Upper lobe of left lung (tissue), 6 donors: Measurements from ENCODE around the gene PRCD. TPM values are rescaled to one million over a fixed set of nuclear protein-coding genes. Genes with fewer than 3 reads are reported as not detected.
"Not testable (repeated sequence)": the region's sequence is repeated elsewhere in the genome, so short reads cannot be mapped to it uniquely, and the experiment has no call there.

Source experiments
- ATAC-seq, 2 donors: fragments of 200-7000 bp; cut with Tn5 transposase; one replicate each; pipeline ENCODE4 v1.9.1; 2022; ENCODE audit warnings: mild to moderate bottlenecking in 2 of 2, moderate library complexity in 2 of 2; ENCODE audit not compliant: low FRiP score in 2 of 2
- DNase-seq, 2 donors: peaks; one replicate each; pipeline ENCODE4 v3.0.0-alpha.2; 2019 to 2020
- H3K27ac ChIP-seq, 4 donors: fragments of 200-600 bp; sonication (generic); one replicate each; pipeline ENCODE4 v1.5.1; 2016 to 2019
- H3K27me3 ChIP-seq, 4 donors: fragments of 200-600 bp; sonication (generic); one replicate each; pipeline ENCODE4 v1.5.1; 2017 to 2019
- H3K36me3 ChIP-seq, 4 donors: fragments of 200-600 bp; sonication (generic); one replicate each; pipeline ENCODE4 v1.5.1; 2016 to 2019
- H3K4me1 ChIP-seq, 4 donors: fragments of 200-600 bp; sonication (generic); one replicate each; pipeline ENCODE4 v1.5.1; 2018 to 2019
- H3K4me3 ChIP-seq, 4 donors: fragments of 200-600 bp; sonication (generic); one replicate each; pipeline ENCODE4 v1.5.1; 2017 to 2019; ENCODE audit warnings: mild to moderate bottlenecking in 2 of 4, moderate library complexity in 1 of 4
- H3K9me3 ChIP-seq, 4 donors: fragments of 200-600 bp; sonication (generic); one replicate each; pipeline ENCODE4 v1.5.1; 2018 to 2019
- CTCF ChIP-seq, 6 experiments: fragments of 450-650 bp in 4 of 6; fragments of 200-600 bp in 2 of 6; sonication (generic) in 2 of 6; IDR thresholded peaks; one replicate each; pipeline ENCODE4 v1.5.1; 2016 to 2019; ENCODE audit warnings: antibody characterized with exemption in 6 of 6
- EP300 ChIP-seq, 4 donors: sonication (generic); formaldehyde crosslinking; IDR thresholded peaks; one replicate each; pipeline ENCODE4 v1.5.1; 2017; ENCODE audit warnings: antibody characterized with exemption in 4 of 4, control low read depth in 2 of 4
- POLR2A ChIP-seq, 4 donors: fragments of 450-650 bp; IDR thresholded peaks; one replicate each; pipeline ENCODE4 v1.5.1; 2016 to 2017; ENCODE audit warnings: antibody characterized with exemption in 4 of 4, mild to moderate bottlenecking in 2 of 4
- POLR2AphosphoS5 ChIP-seq, 2 donors: sonication (generic); formaldehyde crosslinking; IDR thresholded peaks; one replicate each; pipeline ENCODE4 v1.5.1; 2017; ENCODE audit warnings: antibody characterized with exemption in 2 of 2
- WGBS, 2 donors: methylation state at CpG; one replicate each; pipeline ENCODE4 v1.1.5; 2017 to 2018; 5-methylcytosine and 5-hydroxymethylcytosine counted together
- total RNA-seq, 6 donors: library from RNA; depleted of rRNA in 4 of 6; stranded (reverse); fragments of >200 nt in 4 of 6; gene quantifications; one replicate each; pipeline versions ENCODE4 v1.1.0 to v1.2.1, GENCODE V29; 2016 to 2021
- donor health status: DM: no; HTN: no; CAD: no; lungs with moderate emphysema.
- donor health status: DM: no; HTN: yes; CAD: no; lungs with severe emphysema.

Gene PRCD
- total RNA-seq, 6 donors from 2014 or later, result 3.0 to 13.9 (median 7.2) TPM; not detected in 1

DNA sequence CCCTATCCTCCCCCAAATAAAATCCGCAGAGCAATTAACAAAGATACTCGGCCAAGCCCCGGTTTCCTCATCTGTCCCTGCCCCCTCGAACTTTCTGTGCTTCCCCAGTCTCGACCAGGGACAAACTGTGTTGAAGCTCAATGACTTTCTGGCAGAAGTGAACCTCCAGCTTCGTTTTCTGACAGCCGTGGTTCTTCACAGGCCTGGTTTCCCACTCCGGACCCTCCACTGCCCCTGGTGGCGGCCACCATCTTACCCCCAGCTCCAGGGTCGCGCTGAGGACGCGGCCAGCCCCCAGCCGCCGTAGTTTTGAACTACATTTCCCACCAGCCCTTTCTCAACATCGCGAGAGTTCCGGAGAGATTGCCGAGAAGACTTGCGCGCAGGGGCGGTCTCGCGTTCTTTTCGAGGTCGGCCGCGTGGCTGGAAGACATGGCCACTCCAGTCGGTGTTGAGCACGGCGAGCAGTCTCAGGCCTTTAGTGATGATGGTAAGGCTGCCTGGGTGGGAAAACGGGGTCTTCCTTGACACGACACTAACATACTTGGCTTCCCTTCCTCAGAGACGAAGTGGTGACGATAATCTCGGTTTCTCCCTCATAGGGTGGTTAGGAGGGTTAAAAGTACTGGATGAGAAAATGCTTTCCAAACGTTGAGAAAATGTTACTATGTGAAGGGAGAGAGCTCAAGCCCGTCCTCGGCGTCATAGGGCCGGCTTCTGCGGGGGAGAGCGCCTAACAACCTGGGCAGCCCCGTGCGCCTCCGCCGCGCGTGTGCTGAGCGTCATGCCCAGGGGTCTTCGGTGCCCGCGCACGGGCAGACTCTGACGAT is 17.7 kb downstream of the PRCD start:
- ATAC-seq, result peak; percentile 94 to 97
- WGBS, 2 donors, result 0 to 1% methylated on average over 11 to 55 of the region's 55 CpGs
- Histone ChIP-seq H3K4me1 (peaks cover 47 to 55% (median 49%) of the 10 kb centered on the region in 4 donors), H3K27me3 (no peaks in the 10 kb centered on the region), H3K4me3 (peak overlapping the region; percentile 29 to 80 (median 65)), H3K9me3 (no peaks in the 10 kb centered on the region), H3K27ac (peak overlapping the region; percentile 93 to 97 (median 94)), H3K36me3 (peaks cover 0 to 4% (median 0%) of the 10 kb centered on the region in 4 donors)
- TF ChIP-seq EP300 (IDR thresholded peaks at IDR 0.05) (peak in 1 of 4 donors; percentile 50), POLR2A (IDR thresholded peaks at IDR 0.05) (peak in 3 of 4 donors; percentile 64 to 85 (median 82)), POLR2AphosphoS5 (IDR thresholded peaks at IDR 0.05) (peak; percentile 92 to 94), CTCF (IDR thresholded peaks at IDR 0.05) (peak; percentile 42 to 89 (median 67))
- peak; percentile 94 to 96 for DNase-seq

GRCh38 chr17:76558198-76559095 is 18.6 kb downstream of the PRCD start:
- H3K9me3 ChIP-seq, result no peaks in the 10 kb centered on the region
- H3K36me3 ChIP-seq, result peaks cover 0 to 10% (median 0%) of the 10 kb centered on the region in 4 donors
- ATAC-seq, result no peak
- WGBS, 2 donors, result 1 to 4% methylated on average over 9 to 14 of the region's 14 CpGs
- H3K27me3 ChIP-seq, result no peaks in the 10 kb centered on the region
- no peak for DNase-seq
- H3K4me3 ChIP-seq, result peak overlapping the region; percentile 29 to 80 (median 65)
- TF ChIP-seq CTCF (IDR thresholded peaks at IDR 0.05) (peak in 4 of 6 experiments; percentile 4 to 51 (median 33)), EP300 (IDR thresholded peaks at IDR 0.05) (no peak)
- H3K27ac ChIP-seq, result peak overlapping the region; percentile 93 to 97 (median 94)
- peaks cover 52 to 59% (median 53%) of the 10 kb centered on the region in 4 donors for H3K4me1 ChIP-seq

DNA sequence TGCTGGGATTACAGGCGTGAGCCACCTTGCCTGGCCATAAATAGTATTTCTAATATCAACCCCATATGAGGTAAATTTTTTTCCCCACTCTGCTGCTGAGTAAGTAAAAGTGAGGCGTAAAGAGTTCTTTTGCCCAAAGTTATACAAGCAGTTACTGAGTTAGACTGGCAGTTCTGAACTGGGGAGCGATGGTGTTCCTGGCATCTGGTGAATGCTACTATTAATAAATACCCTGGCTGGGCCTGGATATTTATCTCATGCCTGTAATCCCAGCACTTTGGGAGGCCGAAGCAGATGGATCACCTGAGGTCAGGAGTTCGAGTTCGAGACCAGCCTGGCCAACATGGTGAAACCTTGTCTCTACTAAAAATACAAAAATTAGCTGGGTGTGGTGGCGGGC is 19.6 kb downstream of the PRCD start:
- not testable (repeated sequence) for H3K9me3 ChIP-seq, DNase-seq, ATAC-seq, H3K27me3 ChIP-seq
- H3K4me3 ChIP-seq, result peak overlapping the region in 1 of 4 donors; percentile 77
- WGBS, 2 donors, result 87 to 91% methylated on average over 7 of the region's 7 CpGs
- H3K27ac ChIP-seq, result peak overlapping the region in 2 of 4 donors; percentile 62 to 94
- H3K36me3 ChIP-seq, result peaks cover 0 to 12% (median under 1%) of the 10 kb centered on the region in 4 donors
- peaks cover 50 to 59% (median 54%) of the 10 kb centered on the region in 4 donors for H3K4me1 ChIP-seq

DNA sequence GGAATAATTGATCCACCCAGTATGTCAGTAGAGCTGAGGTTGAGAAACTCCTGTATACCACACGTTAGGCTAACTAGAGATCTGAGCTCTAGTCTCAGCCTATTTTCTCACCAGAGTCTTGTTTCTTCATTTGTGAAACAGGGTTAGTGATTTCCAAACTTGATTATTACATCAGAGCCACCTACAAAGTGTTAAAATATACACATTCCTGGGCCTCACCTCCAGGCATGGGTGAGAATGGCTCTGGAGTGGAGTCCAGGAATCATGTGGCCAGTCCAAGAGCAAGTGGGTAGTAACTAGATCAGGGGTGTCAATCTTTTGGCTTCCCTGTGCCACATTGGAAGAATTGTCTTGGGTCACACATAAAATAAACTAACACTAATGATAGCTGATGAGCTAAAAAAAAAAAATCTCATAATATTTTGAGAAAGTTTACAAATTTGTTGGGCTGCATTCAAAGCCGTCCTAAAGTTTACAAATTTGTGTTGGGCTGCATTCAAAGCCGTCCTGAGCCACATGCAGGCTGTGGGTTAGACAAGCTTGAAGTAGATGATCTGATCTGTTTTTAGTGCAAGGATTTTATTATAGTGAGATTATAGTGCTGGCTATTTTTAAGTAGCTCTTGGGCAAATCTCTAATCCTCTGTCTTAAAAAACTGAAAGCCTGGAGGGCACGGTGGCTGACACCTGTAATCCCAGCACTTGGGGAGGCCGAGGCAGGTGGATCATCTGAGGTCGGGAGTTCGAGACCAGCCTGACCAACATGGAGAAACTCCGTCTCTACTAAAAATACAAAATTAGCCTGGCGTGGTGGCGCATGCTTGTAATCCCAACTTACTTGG is 20.4 kb downstream of the PRCD start:
- Histone ChIP-seq H3K36me3 (peaks cover 0 to 20% (median 6%) of the 10 kb centered on the region in 4 donors), H3K4me3 (peak overlapping the region in 1 of 4 donors; percentile 77), H3K9me3 (no peaks in the 10 kb centered on the region), H3K27me3 (no peaks in the 10 kb centered on the region), H3K4me1 (peaks cover 50 to 59% (median 54%) of the 10 kb centered on the region in 4 donors), H3K27ac (peak overlapping the region; percentile 62 to 94 (median 72))
- no peak for ATAC-seq
- 82 to 89% methylated on average over 10 of the region's 10 CpGs for WGBS, 2 donors
- TF ChIP-seq POLR2AphosphoS5 (IDR thresholded peaks at IDR 0.05) (no peak), CTCF (IDR thresholded peaks at IDR 0.05) (no peak)
- DNase-seq, result no peak
